CD4-positive, alpha-beta T cell treated with Interleukin-12 subunit alpha and Interleukin-12 subunit beta, for 1 hour (primary cell): Measurements from ENCODE around the gene CEP128.
A peak's percentile ranks its signal among the peaks of the same experiment; 100 is the strongest.

Source experiments
- DNase-seq: peaks from one replicate; pipeline ENCODE4 v3.0.0-alpha.2; 2020

Gene CEP128

DNA sequence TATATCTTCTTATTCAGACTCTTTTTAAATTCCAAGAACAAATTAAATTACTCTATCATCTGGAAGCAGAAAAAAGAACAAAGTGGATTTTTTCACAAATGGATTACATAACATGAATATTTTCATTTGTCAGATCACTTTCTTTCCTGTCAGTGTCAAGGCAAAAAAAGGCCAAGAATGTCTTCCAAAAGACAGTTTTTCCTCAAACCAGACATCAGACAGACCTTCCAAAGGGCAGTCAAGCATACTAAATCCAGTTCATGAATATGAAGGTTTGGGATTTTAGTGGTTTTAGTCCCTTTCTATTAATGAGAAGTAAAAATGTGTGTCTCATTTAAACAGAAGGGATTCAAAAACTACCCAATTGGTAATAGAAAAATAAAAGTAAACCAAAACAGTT, 336.0 kb downstream of the CEP128 start:
- DNase-seq: no peak

- DNase-seq: no peak
These were observed 338.6 kb downstream of the CEP128 start for GRCh38 chr14:80602946-80603345.

DNA sequence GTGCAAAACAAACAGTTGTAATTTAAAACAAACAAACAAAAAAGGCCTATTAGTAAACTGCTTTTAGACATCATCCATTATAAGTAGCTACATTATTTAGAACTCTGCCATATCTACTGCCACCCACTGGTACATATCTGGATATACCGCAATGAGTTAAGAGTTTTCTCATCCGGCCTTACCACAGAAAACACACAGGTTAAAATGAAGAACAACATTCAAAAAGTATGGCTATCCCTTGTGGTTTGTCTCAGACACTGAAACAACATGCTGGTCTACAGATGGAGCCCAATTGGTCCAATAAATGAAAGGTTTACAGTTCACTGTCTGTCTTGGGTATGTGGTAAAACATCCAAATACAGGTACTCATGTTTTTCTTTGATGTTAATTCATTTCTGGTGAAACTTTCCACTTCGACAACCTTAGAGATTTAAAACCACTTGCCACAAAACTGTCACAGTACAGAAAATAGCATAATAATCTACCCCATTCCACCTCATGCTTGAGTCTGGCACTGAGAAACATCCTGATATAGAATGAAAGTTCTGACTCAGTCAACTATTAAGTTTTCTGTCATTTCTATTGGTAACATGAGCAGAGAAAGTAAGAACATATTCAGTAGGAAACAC, 354.3 kb downstream of the CEP128 start:
- DNase-seq: peak; percentile 2

DNA sequence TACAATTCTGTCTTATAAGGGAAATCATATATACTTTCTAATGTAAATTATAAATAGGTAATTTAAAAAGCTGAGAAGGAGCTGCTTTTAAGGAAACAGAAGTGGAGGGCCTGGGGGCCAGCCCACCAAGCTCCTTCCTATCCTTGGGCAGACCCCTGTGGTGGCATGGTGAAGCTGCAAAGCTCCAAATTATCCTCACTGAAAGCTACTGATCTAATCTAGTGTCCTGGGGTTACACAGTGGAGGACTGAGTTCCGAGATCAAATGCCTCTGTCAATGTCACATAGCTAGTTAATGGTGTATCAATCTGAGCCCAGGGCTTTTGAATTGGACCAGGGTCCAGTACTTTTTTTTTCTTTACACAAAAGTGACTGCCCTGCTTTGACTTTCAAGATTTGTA, 355.4 kb downstream of the CEP128 start:
- DNase-seq: no peak

GRCh38 chr14:80585506-80585835, 356.1 kb downstream of the CEP128 start:
- DNase-seq: no peak

- DNase-seq: no peak
These were observed 356.6 kb downstream of the CEP128 start for GRCh38 chr14:80584744-80585505.

GRCh38 chr14:80577599-80577998, 363.9 kb downstream of the CEP128 start:
- no peak for DNase-seq

GRCh38 chr14:80576401-80576800, 365.1 kb downstream of the CEP128 start:
- no peak for DNase-seq

DNA sequence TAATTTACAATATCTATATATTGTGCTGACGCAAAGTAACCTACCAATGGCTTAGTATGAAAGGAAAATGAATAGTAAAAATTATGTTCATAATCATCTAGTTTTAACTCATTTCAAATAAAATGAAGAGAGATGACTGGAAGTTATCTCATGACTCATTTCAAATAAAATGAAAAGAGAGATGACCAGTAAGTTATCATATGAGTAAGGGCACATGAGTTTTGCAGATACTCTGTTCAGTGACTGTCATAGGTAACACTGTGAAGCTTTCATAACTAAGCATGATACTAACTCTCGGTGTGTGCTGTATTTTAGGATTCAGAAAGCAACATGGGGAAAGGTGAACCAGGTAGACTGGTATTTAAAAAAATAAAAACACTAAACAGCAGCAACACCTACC, 365.8 kb downstream of the CEP128 start:
- DNase-seq: no peak

DNA sequence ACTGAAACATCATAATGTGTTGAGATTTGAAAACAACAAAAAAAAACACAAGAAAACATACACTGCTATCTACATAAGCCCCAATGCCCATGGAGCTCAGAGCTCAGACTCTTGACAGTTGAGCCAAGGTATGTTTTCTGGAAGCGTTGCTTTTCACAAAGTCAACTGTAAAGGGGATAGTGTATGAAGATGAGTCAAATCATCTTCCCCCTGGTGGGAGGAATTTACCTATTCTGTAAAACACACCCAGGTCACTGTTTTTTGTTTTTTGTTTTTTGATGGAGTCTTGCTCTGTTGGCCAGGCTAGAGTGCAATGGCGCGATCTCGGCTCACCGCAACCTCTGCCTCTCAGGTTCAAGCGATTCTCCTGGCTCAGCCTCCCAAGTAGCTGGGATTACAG, 368.9 kb downstream of the CEP128 start:
- no peak for DNase-seq

DNA sequence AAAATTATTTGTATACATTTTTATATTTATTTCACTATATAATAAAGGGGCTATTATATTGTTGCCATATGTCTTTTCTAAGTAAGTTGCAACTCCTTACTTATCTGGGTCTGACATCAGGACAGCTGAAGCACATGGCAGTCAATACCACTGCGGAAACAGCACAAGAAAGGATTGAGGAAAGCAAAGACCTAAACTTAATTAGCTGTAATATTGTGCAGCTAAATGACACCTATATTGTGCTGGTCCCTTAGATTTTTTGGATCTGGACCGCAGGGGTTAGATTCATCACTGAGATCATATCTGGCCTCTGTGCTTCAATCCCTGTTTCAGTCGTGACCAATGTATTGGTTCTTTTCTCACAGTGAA, 370.6 kb downstream of the CEP128 start:
- no peak for DNase-seq

DNA sequence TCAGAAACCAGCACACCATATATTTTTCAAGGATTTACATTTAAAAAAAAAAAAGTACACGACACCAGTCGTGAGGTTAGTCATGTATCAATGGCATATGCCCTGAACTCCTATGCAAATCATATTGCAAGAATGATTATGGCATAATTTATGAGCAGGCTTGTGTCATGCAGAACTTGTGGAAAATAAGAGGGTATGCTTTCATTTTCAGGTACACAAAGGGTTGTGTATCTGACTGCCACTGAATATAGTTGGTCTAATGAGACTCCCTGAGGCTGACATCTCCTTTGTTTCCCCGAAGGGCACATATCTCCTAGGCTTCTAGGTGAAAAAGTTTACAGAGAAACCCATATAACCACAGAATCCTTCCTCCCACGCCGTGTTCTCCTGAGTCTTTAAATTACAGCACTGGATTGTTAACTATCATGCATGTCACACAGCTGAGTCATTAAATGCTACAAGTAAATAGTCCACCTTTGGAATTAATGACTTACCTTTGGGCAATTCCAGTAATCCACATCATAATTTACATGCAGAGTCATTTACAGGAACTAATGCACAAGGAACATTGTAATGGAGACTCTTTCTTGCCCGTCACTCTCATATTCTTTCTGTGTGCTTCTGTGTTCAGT, 373.5 kb downstream of the CEP128 start:
- DNase-seq: no peak

- no peak for DNase-seq
These were observed 376.5 kb downstream of the CEP128 start for GRCh38 chr14:80565001-80565400.

DNA sequence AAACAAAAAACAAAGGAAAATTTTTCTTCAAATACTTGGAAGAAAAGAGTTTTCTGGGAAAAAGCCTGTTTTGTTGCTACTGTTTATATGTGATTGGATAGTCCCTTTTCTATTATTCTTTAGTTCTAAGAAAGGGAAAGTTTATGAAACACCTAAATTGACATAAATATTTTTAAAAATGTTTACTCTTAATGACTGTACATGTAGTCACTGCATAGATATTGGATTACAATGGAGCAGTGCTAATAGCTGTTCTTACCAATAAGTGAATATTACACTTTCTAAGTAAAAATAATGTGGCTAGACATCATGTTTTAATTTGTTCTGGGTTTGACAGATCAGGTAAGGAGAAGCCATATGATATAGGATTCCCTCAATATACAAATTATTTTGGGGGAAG, 377.5 kb downstream of the CEP128 start:
- no peak for DNase-seq

DNA sequence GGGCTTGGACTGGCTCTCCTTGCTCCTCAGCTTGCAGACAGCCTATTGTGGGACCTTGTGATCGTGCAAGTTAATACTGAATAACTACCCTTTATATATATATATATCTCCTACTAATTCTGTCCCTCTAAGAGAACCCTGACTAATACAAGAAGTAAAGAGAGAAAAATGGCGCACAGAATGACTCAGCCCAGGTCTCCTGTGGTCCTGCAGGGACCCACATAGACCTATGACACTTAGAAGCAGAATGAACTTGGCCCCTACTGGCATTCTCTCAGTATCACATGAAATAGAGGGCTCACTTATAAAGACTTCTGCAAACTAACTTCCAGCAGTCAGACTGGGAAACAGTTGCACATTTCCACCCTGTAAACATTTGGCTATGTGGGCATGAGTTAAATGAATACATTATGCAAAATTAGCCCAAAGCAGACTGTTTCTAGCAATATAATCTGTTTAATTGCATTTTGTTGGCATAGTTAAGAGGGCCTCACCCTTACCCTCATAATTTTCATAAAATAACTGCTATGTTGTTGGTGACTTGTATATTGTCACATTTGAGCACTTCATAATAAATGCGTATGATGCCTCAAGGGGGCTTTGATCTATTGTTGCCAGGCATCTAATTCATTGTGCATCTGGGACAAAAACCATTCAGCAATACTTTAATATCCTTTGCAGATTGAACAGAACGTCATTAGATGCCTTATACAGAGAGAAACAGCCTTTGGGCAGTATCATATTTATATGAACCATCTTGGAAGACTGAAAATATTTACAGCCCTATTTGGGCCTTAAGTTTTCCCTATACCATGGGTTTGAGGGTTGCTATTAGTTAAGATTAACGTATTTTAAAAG, 380.5 kb downstream of the CEP128 start:
- DNase-seq: no peak

DNA sequence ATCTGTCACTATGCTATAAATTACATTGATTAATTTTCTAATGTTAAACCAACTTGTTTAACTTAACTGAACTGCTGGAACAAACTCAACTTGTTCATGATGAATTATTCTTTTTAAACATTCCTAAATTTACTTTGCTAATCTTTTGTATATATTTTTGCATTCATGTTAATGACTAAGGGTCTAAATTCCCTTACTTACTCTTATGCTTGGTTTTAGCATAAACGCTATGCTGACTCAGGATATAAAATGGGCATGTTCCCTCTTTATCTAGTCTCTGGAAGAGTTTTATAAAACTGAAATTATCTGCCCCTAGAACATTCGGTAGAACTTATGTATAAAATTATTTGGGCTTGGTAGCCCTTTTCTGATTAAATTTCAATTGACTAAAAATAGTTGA, 387.4 kb downstream of the CEP128 start:
- no peak for DNase-seq

DNA sequence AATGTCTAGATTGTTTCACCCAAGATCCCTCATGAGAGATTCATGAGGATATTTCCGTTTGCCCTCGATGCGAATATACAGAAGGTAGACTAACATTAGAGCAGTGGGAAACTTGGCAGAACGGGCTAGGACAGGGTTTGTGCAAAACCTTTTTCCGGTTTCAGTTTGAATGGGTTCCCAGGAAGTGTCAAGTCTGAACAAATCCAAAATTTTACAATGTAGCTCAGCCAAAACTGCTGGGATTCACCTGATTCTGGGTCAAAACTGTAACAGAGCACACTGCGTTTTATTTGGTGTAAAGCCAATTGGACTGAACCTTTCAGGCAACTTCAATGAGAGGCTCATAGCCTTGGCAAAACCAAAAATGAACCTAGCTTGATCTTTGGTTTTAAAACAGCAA, 392.4 kb downstream of the CEP128 start:
- DNase-seq: no peak

DNA sequence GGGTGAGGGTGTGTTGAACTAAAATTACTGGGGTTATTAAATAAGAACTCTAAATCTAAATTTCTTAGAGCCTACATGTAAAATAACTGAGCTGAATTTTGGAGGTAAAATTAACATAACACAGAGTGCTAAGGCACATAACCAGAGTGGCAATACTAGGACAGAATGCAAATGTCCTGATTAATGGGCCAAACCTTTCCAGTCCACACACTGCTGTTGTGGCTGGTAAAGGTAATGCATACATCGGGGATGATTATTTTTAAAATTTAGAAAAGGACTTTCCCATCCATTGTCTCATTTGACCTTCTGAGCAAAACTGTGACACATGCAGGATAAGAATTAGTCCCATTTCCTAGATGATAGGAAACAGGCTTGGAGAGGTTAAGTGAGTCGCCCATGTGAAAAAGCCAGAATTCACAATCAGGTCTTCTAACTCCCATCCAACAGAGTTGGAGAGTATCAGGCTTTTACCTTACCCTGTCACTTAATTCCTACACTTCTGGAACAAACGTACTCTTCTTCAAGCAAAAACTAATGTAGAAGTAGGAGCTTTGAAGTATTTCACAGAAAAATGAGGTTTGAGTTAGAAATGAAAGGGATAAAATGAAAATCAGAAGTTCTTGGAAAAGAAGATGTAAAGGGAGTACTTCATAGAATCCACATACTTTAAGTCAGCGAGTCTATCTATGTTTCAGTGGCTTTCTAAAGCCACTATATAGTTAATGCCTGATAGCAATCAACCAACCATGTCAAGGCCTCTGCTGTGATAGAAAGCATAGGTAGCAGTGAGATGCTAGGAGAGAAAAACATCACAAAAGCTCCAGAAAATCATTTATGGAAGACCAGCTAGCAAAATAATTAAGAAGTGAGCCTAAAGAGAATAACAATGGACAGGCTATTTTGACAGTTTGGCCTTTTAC, 395.3 kb downstream of the CEP128 start:
- DNase-seq: no peak

GRCh38 chr14:80544366-80544765, 397.2 kb downstream of the CEP128 start:
- DNase-seq: no peak

GRCh38 chr14:80543211-80543610, 398.3 kb downstream of the CEP128 start:
- no peak for DNase-seq

- no peak for DNase-seq
These were observed 402.7 kb downstream of the CEP128 start for GRCh38 chr14:80538633-80539375.

DNA sequence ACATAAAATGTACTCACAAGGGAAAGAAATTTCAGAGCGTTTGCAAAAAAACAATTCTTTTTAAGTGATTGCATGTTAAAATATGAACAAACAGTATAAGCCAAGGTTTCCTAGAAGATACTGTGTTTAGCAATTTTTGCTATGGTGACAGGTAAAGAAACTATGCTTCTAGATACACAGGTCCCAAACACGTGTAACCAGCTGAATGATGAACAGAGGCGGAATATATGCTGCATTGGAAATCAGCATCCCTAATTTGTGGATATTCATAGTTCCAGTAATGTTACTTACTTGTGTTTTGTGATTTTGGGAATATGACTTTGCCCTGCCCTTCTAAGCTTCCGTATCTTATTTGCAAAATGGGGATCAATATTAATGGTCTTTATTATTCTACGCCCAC, 403.9 kb downstream of the CEP128 start:
- DNase-seq: no peak
